Body of pancreas (tissue), 4 donors: Measurements from ENCODE around the gene KIAA0586. TPM values are rescaled to one million over a fixed set of nuclear protein-coding genes. Genes with fewer than 3 reads are reported as not detected.

Experiments
- ATAC-seq: fragments of 150-250 bp; one replicate; pipeline ENCODE4 v1.9.1; 2016
- DNase-seq, 4 donors: peaks; one replicate each; pipeline ENCODE4 v3.0.0-alpha.2; 2019
- H3K27ac ChIP-seq, 4 donors: fragments of 200-600 bp; sonication (generic); 1 replicate in 3 of 4; 2 replicates in 1 of 4; pipeline versions ENCODE4 v1.5.1 to v1.6.1; 2016 to 2019; ENCODE audit warnings: mild to moderate bottlenecking in 1 of 4, mixed read lengths in 1 of 4, moderate library complexity in 1 of 4
- H3K27me3 ChIP-seq, 2 donors: fragments of 200-600 bp; sonication (generic); one replicate each; pipeline ENCODE4 v1.6.0; 2016; ENCODE audit warnings: mild to moderate bottlenecking in 1 of 2
- H3K36me3 ChIP-seq, 2 donors: fragments of 200-600 bp; sonication (generic); replicated peaks in 1 of 2; 2 replicates each; pipeline ENCODE4 v1.5.1; 2016; ENCODE audit warnings: low read depth in 2 of 2; ENCODE audit not compliant: insufficient read depth in 1 of 2
- H3K4me1 ChIP-seq: fragments of 200-600 bp; sonication (generic); one replicate; pipeline ENCODE4 v1.6.0; 2016
- H3K4me3 ChIP-seq, 2 donors: fragments of 200-600 bp; sonication (generic); 1 replicate in 1 of 2; 2 replicates in 1 of 2; pipeline ENCODE4 v1.5.1; 2016 to 2019
- H3K9me3 ChIP-seq, 3 donors: fragments of 200-600 bp; sonication (generic); 1 replicate in 2 of 3; 2 replicates in 1 of 3; pipeline ENCODE4 v1.5.1; 2016
- CTCF ChIP-seq, 7 experiments: fragments of 450-650 bp in 4 of 7; fragments of 200-600 bp in 3 of 7; sonication (generic) in 3 of 7; IDR thresholded peaks; one replicate each; pipeline ENCODE4 v1.5.1; 2016 to 2019; ENCODE audit warnings: antibody characterized with exemption in 7 of 7
- POLR2A ChIP-seq, 3 donors: fragments of 450-650 bp; IDR thresholded peaks; one replicate each; pipeline ENCODE4 v1.6.1; 2016; ENCODE audit warnings: antibody characterized with exemption in 3 of 3, mild to moderate bottlenecking in 2 of 3
- WGBS, 2 donors: methylation state at CpG; one replicate each; pipeline ENCODE4 v1.1.5; 2017; 5-methylcytosine and 5-hydroxymethylcytosine counted together
- intact Hi-C: fragments of 100-400 bp; cut with DNase I; formaldehyde crosslinking; loops from one replicate; pipeline ENCODE4 v1.15.1; 2023
- small RNA-seq: library from RNA; depleted of rRNA; stranded (forward); fragments of <200 nt; gene quantifications from one replicate; pipeline ENCODE3, GENCODE V24; 2016
- total RNA-seq, 2 donors: library from RNA; depleted of rRNA; stranded (reverse); fragments of >200 nt; gene quantifications; one replicate each; pipeline ENCODE4 v1.1.0, GENCODE V29; 2016

Gene KIAA0586
- total RNA-seq, 2 donors from 2014 or later = 9.2 to 20.0 TPM

GRCh38 chr14:58599707-58600106, 172.2 kb downstream of the KIAA0586 start:
- intact Hi-C loops = no loop called here
- no peak overlapping the region for H3K4me3 ChIP-seq
- no peak for ATAC-seq
- no peak overlapping the region for H3K27ac ChIP-seq
- no peak for DNase-seq
- H3K27me3 ChIP-seq = no peaks in the 10 kb centered on the region
- H3K4me1 ChIP-seq = no peaks in the 10 kb centered on the region
- TF ChIP-seq POLR2A (IDR thresholded peaks at IDR 0.05) = no peak
- TF ChIP-seq CTCF (IDR thresholded peaks at IDR 0.05) = no peak
- no peaks in the 10 kb centered on the region for H3K36me3 ChIP-seq
- 63 to 65% methylated on average over 2 of the region's 2 CpGs for WGBS, 2 donors
- no peaks in the 10 kb centered on the region for H3K9me3 ChIP-seq

Small RNAs within 50 kb of the gene (small RNA-seq; reads per million reads assigned to genes)
- gene HSBP1P1 (not detected), gene RF00019 (not detected)

Other genes starting within 250 kb of the KIAA0586 start
- 10 to 100 TPM; 31.9 to 74.5 TPM for gene ACTR10, start 227.6 kb upstream of the KIAA0586 start, total RNA-seq
- gene PSMA3, start 182.9 kb upstream of the KIAA0586 start, total RNA-seq = 10 to 100 TPM; 59.7 to 77.0 TPM
- 10 to 100 TPM; 23.6 to 28.3 TPM for gene ARID4A, start 129.2 kb upstream of the KIAA0586 start, total RNA-seq
- gene TOMM20L, start 31.8 kb upstream of the KIAA0586 start, total RNA-seq = 10 to 100 TPM in 1 of 2 donors, not detected in 1; 19.7 TPM
- 10 to 100 TPM; 11.5 to 26.5 TPM for gene TIMM9, start 188 bp upstream of the KIAA0586 start, total RNA-seq
- 1 to 10 TPM; 3.9 to 4.0 TPM for gene DACT1, start 210.2 kb downstream of the KIAA0586 start, total RNA-seq